Fibroblast of villous mesenchyme (primary cell): ENCODE results near the gene RFPL2. TPM values are rescaled to one million over a fixed set of nuclear protein-coding genes. Genes with fewer than 3 reads are reported as not detected.

Experiments used
- DNase-seq: peaks from one replicate; pipeline ENCODE4 v3.0.0-alpha.2; 2010; ENCODE audit warnings: low read depth
- H3K4me3 ChIP-seq: 2 replicates; pipeline ENCODE4 v1.5.1; 2011; ENCODE audit warnings: low read depth, mild to moderate bottlenecking, low read length
- CTCF ChIP-seq: IDR thresholded peaks from 2 replicates; pipeline ENCODE4 v1.5.1; 2012; ENCODE audit warnings: low read depth, mild to moderate bottlenecking, low read length; ENCODE audit not compliant: insufficient read depth
- total RNA-seq: library from RNA; depleted of rRNA; stranded (reverse); fragments of >200 nt; gene quantifications from 2 replicates; pipeline ENCODE4 v1.2.3, GENCODE V29; 2012

Gene RFPL2
- total RNA-seq, 1 donor: not detected

DNA sequence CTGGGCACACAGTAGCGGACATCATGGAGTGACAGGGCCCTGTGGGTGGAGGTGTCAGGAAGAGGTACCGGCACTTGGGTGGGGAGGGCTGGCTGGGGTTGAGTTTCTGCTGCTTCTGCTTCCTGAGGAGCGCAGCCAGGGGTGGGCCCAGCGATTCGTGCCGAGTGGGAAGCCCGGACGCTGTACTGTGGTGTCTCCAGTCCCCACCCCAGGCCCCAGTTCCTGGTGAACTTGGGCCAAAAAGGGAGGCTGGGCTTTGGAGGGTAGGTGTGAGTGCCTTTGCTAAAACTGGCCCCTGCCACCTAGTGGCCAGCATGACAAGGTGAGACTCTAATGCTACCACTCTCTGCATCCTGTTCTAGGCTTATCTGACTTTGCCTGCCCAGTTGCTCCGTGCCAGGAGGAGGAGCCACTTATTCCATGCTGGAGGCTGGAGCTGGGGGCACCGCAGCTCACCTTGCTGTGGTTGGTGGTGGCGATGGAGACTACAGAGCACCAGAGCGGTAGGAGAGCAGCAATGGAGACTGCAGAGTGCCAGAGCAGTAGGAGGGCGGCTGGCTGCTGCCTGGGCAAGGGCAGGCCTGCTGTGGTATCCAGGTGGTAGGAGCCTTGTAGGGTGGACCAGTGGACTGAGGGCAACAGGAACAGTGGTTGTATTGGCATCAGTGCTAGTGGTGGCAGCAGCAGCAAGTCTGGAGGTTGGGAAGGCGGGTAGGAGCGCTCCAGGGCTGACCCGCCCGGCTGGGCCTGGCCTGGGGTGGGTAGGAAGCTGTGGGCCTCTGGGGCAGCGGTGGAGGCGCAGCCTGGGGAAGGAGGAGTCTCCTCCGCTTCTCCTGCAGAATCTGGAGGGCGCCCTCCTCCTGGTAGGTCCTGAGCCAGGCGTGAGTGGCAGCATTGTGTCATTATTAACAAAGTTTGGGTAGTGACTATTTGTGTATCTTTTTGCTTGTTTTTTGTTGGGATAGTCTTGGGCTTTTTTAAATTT, 2.2 kb upstream of the RFPL2 start:
- TF ChIP-seq CTCF: peak; percentile 51
- DNase-seq: peak; percentile 5

DNA sequence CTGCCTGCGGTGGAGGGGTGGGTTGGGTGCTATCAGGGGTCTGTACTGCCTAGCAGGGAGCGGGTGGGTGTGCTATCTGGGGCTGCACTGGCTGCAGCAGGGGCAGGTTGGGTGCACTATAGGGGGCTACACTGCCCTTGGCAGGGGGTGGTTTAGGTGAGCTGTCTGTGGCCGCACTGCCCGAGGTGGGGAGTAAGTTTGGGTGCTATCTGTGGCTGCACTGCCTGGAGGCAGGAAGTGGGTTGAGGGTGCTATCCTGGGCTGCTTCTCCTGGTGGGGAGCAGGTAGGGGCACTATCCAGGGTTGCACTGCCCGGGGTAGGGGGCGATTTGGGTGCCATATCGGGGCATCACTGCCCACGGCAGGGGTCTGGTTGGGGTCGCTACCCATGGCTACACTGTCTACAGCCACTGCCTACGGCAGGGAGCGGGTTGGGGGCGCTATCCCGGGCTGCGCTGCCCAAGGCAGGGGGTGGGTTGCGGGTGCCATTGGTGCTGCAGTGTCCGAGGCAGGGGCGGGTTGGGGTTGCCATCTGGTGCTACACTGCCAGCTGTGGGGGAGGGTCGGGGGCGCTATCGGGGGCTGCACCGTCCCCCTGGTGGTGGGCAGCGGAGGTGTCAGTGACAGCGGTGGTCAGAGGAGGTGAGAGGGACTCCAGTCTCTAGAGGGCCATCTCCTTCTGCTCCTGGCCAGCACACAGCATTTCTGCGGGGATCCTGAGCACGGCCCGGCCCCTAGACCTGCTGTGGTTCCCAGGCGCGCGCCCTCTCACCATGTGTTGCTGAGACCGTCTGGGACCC, 1.3 kb upstream of the RFPL2 start:
- no peak for DNase-seq
- no peak for TF ChIP-seq CTCF
- no peak overlapping the region for H3K4me3 ChIP-seq

More for the DNA sequence above, 2.2 kb upstream of the RFPL2 start:
- no peak overlapping the region for H3K4me3 ChIP-seq

GRCh38 chr22:32204040-32204855, 625 bp downstream of the RFPL2 start:
- TF ChIP-seq CTCF: no peak
- no peak for DNase-seq
- H3K4me3 ChIP-seq: no peak overlapping the region

DNA sequence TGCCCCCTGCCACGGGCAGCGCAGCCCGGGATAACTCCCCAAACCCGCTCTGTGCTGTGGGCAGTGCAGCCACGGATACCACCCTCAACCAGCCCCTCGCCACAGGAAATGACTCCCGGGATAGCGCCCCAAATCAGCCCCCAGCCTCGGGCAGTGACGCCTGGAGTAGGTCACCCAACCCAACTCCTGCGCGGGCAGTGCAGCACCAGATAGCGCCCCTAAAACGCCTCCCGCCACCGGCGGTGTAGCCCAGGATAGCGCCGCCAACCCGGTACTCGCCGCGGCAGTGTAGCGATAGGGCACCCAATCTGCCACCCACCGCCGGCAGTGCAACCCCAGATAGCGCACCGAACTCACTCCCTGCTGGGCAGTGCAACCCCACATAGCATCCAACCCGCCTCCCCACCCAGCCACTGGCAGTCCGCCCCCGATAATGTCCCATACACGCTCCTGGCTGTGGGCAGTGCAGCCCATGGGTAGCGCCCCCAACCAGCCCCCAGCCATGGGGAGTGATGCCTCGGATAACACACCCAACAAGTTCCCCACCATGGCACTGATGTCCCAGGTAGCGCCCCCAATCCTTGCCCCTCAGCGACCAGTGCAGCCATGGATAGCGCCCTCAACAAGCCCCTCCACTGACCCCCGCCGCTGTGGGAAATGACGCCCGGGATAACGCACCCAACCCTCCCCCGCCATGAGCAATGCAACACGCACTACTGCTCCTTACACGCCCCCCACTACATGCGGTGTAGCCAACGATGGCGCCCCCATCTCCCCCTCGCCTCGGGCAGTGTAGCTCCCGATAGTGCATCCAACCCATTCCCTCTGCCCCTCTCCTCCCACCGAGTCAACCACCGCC, 1.5 kb downstream of the RFPL2 start:
- TF ChIP-seq CTCF: no peak
- DNase-seq: no peak

GRCh38 chr22:32202539-32203180, 2.2 kb downstream of the RFPL2 start:
- DNase-seq: peak; percentile 15
- peak; percentile 46 for TF ChIP-seq CTCF
- no peak overlapping the region for H3K4me3 ChIP-seq

More for the DNA sequence above, 1.5 kb downstream of the RFPL2 start:
- no peak overlapping the region for H3K4me3 ChIP-seq
